ENCODE data around the gene FREM3.
A peak's percentile ranks its signal among the peaks of the same experiment; 100 is the strongest.
"Not testable (repeated sequence)": the region's sequence is repeated elsewhere in the genome, so short reads cannot be mapped to it uniquely, and the experiment has no call there.

The FREM3 gene

DNA sequence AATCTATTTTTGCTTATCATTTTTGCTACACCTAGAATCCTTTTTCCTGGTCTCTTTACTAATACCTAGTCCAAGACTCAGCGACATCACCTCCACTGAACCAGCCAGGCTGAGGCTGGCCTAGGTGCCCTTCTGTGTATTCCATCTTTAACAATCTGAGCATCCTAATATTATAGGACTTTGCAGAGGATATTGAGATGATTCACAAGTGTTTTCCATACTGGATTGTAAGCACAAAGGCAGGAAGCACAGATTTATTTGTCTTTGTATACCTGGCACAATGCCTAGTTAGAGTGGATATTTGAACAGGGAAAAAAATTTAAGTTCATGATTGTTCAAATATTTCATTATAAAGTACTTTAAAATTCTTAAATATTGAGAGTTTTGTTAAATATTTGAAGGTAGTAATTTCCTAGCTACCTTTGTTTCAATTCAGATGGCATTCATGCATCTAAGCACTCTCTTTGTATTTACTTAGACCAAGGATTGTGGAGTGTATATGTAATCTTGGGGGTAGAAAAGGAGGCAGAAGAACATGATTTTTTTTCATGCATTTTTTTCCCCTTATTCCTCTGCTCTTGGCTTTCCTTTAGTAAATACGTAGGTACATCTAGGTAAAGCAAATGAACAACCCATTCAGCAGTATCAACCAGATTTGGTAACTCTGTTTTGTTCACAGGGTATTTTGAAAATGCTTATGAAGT lies 168.5 kb downstream of the FREM3 start:
- no peak overlapping the region for H3K4me3 ChIP-seq (ENCODE audit: low read depth, low read length)
- TF ChIP-seq, protein P1, sequence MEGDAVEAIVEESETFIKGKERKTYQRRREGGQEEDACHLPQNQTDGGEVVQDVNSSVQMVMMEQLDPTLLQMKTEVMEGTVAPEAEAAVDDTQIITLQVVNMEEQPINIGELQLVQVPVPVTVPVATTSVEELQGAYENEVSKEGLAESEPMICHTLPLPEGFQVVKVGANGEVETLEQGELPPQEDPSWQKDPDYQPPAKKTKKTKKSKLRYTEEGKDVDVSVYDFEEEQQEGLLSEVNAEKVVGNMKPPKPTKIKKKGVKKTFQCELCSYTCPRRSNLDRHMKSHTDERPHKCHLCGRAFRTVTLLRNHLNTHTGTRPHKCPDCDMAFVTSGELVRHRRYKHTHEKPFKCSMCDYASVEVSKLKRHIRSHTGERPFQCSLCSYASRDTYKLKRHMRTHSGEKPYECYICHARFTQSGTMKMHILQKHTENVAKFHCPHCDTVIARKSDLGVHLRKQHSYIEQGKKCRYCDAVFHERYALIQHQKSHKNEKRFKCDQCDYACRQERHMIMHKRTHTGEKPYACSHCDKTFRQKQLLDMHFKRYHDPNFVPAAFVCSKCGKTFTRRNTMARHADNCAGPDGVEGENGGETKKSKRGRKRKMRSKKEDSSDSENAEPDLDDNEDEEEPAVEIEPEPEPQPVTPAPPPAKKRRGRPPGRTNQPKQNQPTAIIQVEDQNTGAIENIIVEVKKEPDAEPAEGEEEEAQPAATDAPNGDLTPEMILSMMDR (IDR thresholded peaks at IDR 0.05; ENCODE audit: low read depth, low read length), result no peak
- no peaks in the 10 kb centered on the region for H3K27me3 ChIP-seq
- DNase-seq, result no peak
- peaks cover 80% of the 10 kb centered on the region for H3K36me3 ChIP-seq
- no peaks in the 10 kb centered on the region for H3K4me1 ChIP-seq
- no peaks in the 10 kb centered on the region for H3K9me3 ChIP-seq

DNA sequence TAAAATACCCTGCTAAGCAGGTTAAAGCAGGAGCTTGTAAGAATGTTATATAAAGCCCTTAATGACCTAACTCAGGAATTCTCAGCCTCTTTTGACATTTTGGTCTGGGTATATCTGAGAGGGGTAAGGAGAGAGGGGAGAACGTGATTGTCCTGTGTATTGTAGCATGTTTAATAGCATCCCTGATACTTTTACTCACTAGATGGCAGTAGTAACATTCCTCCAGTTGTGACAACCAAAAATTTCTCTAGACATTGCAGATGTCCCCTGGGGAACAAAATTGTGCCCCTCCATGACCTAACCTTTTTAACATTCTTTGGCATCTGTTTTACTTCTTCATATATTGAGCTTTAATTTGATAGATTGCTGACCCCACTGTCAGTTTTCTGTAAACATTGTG lies 169.1 kb downstream of the FREM3 start:
- no peaks in the 10 kb centered on the region for H3K9me3 ChIP-seq
- DNase-seq, result no peak
- TF ChIP-seq, protein P1 (IDR thresholded peaks at IDR 0.05; ENCODE audit: low read depth, low read length), result peak; percentile 44
- no peaks in the 10 kb centered on the region for H3K27me3 ChIP-seq
- no peaks in the 10 kb centered on the region for H3K4me1 ChIP-seq
- peaks cover 76% of the 10 kb centered on the region for H3K36me3 ChIP-seq
- no peak overlapping the region for H3K4me3 ChIP-seq (ENCODE audit: low read depth, low read length)

DNA sequence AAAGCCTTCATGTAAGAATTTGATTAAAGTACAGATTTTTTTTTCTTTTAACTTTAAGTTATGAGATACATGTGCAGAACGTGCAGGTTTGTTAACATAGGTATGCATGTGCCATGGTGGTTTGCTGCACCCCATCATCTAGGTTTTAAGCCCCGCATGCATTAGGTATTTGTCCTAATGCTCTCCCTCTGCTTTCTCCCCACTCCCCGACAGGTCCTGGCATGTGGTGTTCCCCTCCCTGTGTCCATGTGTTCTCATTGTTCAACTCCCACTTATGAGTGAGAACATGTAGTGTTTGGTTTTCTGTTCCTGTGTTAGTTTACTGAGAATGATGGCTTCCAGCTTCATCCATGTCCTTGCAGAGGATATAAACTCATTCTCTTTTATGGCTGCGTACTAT lies 172.4 kb downstream of the FREM3 start:
- H3K36me3 ChIP-seq, result peaks cover 73% of the 10 kb centered on the region
- not testable (repeated sequence) for H3K27me3 ChIP-seq; DNase-seq; H3K4me3 ChIP-seq (ENCODE audit: low read depth, low read length); H3K9me3 ChIP-seq; H3K4me1 ChIP-seq

Data from BE2C (cell line).